GM18520 (cell line): ENCODE measurements around the gene SNRPA1.

Experiments used
- ATAC-seq: cut with Tn5 transposase; IDR thresholded peaks from one replicate; pipeline ENCODE4 v1.9.1; 2021; ENCODE audit not compliant: unreplicated experiment

SNRPA1 gene

DNA sequence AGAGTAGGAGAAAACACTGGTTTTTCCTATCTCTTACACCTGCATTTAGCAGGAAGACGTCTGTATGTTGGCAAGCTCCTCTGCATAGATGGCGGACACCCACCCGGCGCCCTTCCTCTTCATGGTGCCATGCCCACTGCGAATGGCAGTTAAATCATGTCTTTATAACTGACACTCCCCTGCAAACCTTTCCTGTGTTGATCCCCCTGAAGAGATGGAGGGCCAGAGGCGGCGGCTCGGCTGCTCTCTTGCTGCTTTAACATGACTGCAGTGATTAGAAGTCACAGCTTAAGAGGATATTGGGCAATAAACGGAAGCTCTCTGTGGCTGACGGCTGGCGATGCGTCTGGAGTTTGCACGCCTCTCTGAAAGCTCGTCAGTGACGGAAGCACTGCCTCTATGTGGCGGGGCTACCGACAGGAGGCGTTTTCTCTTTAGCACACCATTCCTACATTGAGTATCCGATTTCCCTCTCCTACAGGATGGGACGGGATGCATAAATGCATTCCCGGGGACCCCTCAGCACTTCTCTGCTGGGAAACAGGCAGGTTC is 25.5 kb upstream of the SNRPA1 start:
- ATAC-seq = no peak

DNA sequence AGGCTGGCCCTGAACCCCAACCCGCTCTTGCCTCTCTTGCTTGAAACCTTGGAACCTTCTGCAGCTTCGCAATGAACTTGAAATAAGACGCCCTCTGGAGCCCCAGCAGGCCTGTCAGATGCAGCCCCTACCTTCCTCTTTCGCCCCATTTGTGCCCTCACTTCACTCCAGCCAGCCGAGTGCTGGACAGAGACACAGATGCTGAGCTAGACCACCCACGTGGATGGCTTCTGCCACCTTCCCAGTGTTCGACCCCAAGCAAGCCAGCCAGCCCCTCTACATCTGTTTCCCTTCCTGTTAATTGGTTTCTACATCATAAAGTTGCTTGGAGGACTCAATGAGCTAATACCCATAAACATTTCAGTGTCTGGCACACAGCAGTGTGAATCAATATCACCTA is 23.8 kb upstream of the SNRPA1 start:
- no peak for ATAC-seq

DNA sequence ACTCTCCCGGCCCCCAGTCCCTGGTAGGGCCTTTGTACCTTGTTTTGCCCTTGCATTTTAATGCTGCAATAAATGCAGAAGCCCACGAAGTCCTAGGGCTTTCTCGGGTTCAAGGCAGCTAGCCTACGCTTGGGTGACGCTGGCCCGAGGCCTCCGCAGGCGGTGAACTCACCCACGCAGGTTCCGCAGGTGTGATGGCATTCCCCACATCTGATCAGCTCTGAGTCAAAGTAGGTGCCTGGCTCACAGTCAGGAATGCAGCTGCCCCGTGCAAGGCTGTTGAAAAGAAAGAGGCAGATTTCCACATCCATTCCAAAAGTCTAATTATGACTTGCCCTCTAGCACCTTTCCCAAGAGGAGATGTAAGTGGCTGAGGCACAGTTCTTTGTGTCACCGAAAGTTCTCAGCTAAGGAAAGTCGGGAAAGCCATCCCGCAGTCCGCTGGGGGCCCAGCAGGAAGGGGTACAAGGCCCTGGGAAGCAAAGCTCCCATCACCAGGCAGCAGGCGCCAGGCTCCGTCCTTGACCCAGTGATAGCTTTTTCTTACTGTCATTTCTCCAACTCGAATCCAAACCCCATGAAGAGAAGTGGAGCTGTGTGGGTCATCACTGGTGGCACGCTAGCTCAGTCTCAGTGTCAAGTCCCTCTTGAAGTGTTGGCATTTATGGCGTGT is 23.2 kb upstream of the SNRPA1 start:
- no peak for ATAC-seq

- no peak for ATAC-seq
Measured at GRCh38 chr15:101317336-101317872, 22.4 kb upstream of the SNRPA1 start.

DNA sequence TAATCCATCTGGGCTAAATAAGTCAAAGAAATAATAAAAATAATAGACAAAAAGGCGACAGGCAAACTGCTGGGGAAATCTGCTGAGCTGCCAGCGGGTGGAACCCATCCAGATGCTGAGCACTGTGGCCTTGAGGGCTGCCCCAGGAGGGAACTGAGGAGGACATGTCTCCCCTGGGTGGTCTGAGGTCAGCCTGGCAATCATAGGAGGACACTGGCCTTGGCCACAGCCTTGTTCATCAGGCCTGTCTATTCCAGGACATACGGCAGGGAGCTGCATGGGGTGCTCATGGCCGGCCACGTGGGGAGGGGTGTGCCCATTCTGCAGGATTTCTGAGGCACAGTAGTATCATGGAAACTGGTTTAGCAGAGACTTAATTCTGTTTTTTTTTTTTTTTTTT is 21.5 kb upstream of the SNRPA1 start:
- no peak for ATAC-seq

- no peak for ATAC-seq
Measured at GRCh38 chr15:101315736-101316135, 20.7 kb upstream of the SNRPA1 start.

- no peak for ATAC-seq
Measured at GRCh38 chr15:101314336-101315125, 19.5 kb upstream of the SNRPA1 start.

GRCh38 chr15:101313041-101313761 is 18.2 kb upstream of the SNRPA1 start:
- no peak for ATAC-seq

GRCh38 chr15:101310508-101310907 is 15.5 kb upstream of the SNRPA1 start:
- ATAC-seq = no peak

DNA sequence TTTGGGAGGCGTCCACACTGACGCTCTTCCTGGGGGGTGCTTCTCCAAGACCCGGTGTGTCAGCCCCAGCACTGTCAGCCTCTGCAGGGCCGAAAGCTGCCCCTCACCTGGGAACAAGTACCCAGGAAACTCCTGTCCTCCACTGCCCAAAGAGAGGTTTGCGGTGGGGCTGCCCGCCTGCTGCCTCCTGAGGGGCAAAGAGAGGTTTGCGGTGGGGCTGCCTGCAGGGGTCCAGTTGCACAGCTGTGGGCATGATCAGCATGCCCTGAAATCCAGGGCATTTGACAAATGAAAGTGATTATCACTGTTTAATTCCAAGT is 15.1 kb upstream of the SNRPA1 start:
- no peak for ATAC-seq

- ATAC-seq = no peak
Measured at GRCh38 chr15:101309436-101310160, 14.6 kb upstream of the SNRPA1 start.

DNA sequence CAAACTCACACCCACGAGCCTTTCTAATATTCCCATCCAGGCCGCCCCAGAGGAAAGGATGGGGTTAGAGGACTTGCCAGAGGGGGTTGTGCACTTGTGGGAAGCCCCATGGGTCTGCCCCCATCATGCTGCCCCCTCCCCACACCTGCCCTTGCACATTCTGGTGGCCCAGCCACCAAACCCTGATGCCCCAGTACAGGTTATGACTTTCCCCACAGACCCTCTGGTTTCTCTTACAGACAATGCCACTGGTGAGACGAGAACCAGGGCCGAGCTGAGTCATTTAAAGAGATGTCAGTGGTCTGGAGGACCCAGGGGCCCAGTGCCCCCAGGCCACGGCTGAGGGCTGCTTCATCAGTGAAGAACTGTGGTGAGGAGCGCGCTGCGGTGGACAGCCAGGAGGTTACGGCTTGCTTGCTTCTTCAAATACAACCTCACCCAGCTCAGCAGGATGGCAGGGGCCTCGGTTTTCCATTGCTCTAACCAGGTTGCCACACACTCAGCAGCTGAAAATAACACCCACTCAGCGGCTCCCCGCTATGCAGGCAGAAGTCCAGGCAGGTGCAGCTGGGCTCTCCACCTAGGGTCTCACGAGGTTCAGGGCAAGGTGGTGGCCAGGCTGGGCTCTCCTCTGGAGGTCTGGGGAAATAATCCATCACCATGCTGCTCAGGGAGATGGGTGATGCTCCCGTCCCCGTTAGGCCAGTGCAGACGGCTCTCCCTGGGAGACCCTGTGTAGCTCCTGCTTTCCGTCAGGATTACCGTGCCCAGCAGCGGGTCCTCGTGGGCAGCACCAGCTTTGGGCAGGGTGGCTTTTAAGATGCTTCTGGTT is 13.8 kb upstream of the SNRPA1 start:
- ATAC-seq = no peak

DNA sequence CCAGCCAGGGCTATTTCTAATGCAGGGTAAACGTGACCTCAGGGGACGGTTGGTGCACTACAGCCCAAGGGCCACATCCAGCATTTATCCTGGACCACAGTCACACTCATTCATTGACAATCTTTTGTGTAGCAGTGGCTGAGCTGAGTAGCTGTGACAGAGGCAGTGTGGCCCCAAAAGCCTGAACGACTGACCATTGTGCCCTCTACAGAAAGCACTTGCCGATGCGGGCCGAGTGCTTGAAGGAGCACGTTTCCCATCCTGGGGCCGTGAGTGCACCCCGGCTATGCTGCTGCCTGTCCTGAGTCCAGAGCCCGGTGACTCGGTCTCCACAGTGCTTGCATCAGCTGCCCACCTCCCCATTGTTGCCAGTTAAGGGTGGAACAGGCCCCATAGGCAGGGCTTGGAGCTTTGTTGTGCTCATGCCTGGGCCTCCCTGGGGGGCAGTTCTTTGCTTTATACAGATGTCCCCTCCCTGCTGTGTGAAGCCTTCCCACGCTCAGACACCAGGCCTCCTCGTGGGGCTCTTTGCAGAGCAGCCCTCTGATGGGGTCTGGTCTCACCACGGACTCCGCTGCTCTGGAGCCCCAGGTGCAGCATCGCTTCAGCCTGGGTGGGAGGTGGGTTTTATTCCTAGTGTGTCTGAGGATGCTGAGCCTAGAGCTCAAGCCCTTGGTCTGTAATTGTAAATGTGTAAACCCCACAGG is 13.0 kb upstream of the SNRPA1 start:
- ATAC-seq = no peak

DNA sequence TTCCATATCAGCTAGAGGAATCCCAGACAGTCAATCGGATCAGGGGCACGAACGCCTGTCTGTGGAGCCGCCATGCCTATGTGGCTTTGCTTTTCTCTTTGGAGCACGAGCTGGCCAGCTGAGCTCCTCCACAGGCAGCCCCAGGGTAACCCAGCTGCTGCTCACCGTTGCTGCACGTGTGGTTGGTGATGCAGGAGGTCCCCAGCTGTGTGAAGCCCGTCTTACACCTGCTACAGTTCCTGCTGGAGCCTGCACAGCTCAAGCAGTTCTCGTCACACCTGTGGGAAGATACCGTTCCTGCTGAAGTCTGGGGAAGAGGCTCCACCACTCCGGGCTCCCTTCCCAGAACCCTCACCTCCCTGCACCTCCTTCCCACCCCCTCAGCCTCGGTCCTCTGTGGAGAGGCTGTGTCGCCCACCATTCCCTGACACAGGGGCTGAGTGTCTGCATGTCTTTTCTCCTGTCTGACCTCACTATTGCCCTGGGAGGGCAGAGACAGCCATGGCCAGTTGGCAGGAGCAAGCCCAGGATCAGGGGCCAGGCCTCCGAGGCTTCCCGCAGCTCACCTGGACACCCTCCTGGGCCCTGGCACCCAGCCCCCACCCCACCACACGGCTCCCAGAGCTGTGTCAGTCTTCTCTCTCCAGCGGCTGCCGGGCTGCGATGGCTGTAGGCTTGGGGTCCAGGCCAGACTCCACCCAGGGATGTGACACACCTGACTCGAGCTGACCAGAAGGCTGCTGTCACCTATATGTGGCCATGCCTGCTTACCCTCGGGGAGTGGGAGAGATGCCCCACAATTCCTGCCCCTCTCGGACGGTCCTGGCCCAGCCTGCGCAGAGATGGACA is 12.2 kb upstream of the SNRPA1 start:
- no peak for ATAC-seq

DNA sequence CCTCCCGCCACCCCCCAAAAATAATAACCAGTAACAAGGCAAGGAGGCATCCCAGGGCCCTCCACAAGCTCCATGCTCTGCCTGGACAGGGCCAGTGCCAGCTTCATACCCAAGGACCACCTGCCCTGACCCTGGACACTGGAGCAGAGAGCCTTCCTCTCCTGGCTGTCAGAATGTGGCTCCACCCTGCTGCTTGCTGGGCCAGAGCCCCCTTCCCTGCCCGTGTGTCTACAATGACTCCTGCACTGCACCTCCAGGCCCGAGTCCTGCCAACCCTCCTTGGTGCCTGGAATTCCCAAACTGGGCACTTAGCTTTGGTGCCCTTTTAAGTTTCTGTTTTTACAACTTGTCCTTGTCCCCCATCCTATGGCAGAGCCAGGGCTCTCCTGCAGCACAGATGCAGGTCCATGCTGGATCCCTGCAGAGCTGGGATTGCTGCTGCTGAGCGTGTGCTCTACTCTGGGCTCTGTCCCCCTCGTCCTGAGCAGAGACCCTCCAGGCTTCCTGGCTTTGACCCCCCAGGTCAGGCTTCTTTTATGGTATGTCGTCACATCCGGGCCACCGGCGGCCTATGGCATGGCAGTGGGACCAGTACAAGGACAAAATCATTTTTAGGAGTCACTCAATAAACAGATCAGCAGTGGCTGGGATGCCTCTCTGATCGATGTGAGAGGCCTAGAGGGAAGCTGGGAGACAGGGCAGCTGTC is 11.4 kb upstream of the SNRPA1 start:
- no peak for ATAC-seq

GRCh38 chr15:101305820-101306255 is 10.8 kb upstream of the SNRPA1 start:
- ATAC-seq = no peak

- ATAC-seq = no peak
Measured at GRCh38 chr15:101303408-101303807, 8.4 kb upstream of the SNRPA1 start.
